Loucy (cell line): ENCODE measurements around the gene ADD2.

Source experiments
- CTCF ChIP-seq: fragments of 200-600 bp; sonication (generic); conservative IDR thresholded peaks from 2 replicates; pipeline ENCODE4 v1.5.1; 2014; ENCODE audit warnings: mild to moderate bottlenecking, antibody characterized with exemption, low read length
- EZH2phosphoT487 ChIP-seq: fragments of 200-600 bp; IDR thresholded peaks from 2 replicates; pipeline ENCODE4 v1.6.1; 2018; ENCODE audit warnings: antibody characterized with exemption, mild to moderate bottlenecking, moderate library complexity, borderline replicate concordance

- TF ChIP-seq CTCF: no peak
- TF ChIP-seq EZH2phosphoT487: no peak
These were observed 111.5 kb downstream of the ADD2 start for GRCh38 chr2:70656421-70657010.
